Measurements from ENCODE around the gene PNCK.
"Not testable (repeated sequence)": the region's sequence is repeated elsewhere in the genome, so short reads cannot be mapped to it uniquely, and the experiment has no call there.

The PNCK gene

GRCh38 chrX:153692611-153693156 lies 19.1 kb upstream of the PNCK start:
- TF ChIP-seq CTCF (IDR thresholded peaks at IDR 0.05; ENCODE audit: extremely low read depth, insufficient read depth, missing control alignments): no peak
- in situ Hi-C loops (cut with MboI; ENCODE audit: low pct_unique_long_range_greater_than_20kb, low sequenced_read_pairs, unreplicated experiment): no loop called here
- no peak for DNase-seq (ENCODE audit: low spot score)

- DNase-seq (ENCODE audit: low spot score): no peak
- in situ Hi-C loops (cut with MboI; ENCODE audit: low pct_unique_long_range_greater_than_20kb, low sequenced_read_pairs, unreplicated experiment): no loop called here
- TF ChIP-seq CTCF (IDR thresholded peaks at IDR 0.05; ENCODE audit: extremely low read depth, insufficient read depth, missing control alignments): no peak
These were observed 18.4 kb upstream of the PNCK start for GRCh38 chrX:153692003-153692402.

- DNase-seq (ENCODE audit: low spot score); in situ Hi-C loops (cut with MboI; ENCODE audit: low pct_unique_long_range_greater_than_20kb, low sequenced_read_pairs, unreplicated experiment): not testable (repeated sequence)
These were observed 17.6 kb upstream of the PNCK start for GRCh38 chrX:153691032-153691827.

- in situ Hi-C loops (cut with MboI; ENCODE audit: low pct_unique_long_range_greater_than_20kb, low sequenced_read_pairs, unreplicated experiment): no loop called here
- no peak for TF ChIP-seq CTCF (IDR thresholded peaks at IDR 0.05; ENCODE audit: extremely low read depth, insufficient read depth, missing control alignments)
- no peak for DNase-seq (ENCODE audit: low spot score)
These were observed 16.9 kb upstream of the PNCK start for GRCh38 chrX:153690466-153690865.

GRCh38 chrX:153689654-153690465 lies 16.2 kb upstream of the PNCK start:
- DNase-seq (ENCODE audit: low spot score): no peak
- in situ Hi-C loops (cut with MboI; ENCODE audit: low pct_unique_long_range_greater_than_20kb, low sequenced_read_pairs, unreplicated experiment): no loop called here
- no peak for TF ChIP-seq CTCF (IDR thresholded peaks at IDR 0.05; ENCODE audit: extremely low read depth, insufficient read depth, missing control alignments)

GRCh38 chrX:153688911-153689590 lies 15.4 kb upstream of the PNCK start:
- TF ChIP-seq CTCF (IDR thresholded peaks at IDR 0.05; ENCODE audit: extremely low read depth, insufficient read depth, missing control alignments): no peak
- DNase-seq (ENCODE audit: low spot score): no peak
- in situ Hi-C loops (cut with MboI; ENCODE audit: low pct_unique_long_range_greater_than_20kb, low sequenced_read_pairs, unreplicated experiment): no loop called here

Measured in GM13977 (cell line).